Umbilical cord (tissue), 2 donors: ENCODE measurements around the gene ARF4. TPM values are rescaled to one million over a fixed set of nuclear protein-coding genes. Genes with fewer than 3 reads are reported as not detected.
"Not testable (repeated sequence)": the region's sequence is repeated elsewhere in the genome, so short reads cannot be mapped to it uniquely, and the experiment has no call there.

Source experiments
- DNase-seq: peaks from one replicate; pipeline ENCODE4 v3.0.0-alpha.2; 2015; ENCODE audit warnings: low spot score
- total RNA-seq: library from RNA; depleted of rRNA; stranded (reverse); fragments of >200 nt; gene quantifications from one replicate; pipeline ENCODE4 v1.2.3, GENCODE V29; 2014; ENCODE audit warnings: low replicate concordance; ENCODE audit not compliant: insufficient read depth

Gene ARF4
- total RNA-seq: 142 TPM

DNA sequence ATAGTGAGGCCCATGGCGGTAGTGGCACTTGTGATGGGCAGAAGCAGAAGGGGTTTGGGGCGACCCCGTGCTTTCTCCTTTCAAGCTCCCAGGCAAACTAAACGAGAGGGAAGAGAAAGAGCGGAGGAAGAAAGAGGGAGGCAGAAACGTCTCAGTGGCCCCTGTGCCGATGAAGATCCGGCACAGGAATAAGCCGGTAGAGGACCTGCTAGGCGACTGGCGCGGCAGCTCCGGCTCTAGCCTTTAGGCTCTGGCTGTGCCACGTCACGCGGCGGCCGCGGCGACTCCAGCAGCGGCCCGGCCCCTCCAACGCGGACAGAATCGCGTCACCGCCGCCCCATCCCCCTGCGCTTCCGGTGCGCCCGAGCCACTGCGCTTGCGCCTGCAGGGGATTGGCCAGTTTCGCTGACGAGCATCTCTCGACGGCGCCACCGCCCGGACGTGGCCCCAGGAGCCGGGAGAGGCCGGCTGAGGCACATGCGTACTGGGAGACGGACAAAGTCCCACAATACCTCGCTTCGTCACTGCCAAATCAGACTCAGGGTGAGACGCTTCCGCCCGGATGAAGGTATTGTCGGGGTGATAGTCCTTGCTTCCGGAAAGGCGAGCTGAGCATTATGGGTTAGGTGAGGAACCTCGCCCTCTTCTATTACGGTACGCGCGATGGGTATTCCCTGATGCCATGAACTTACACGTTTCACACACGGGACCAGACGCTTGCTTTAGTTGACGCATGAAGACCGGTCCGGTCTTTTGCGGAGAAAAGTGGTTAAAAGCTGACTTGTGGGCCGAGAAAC, at the start of gene ARF4:
ARF4 (minus strand) TSS at position 218 of the 797 bp plus-strand sequence; CDS start at position 14, 204 bp downstream.
- DNase-seq: peak; percentile 100

DNA sequence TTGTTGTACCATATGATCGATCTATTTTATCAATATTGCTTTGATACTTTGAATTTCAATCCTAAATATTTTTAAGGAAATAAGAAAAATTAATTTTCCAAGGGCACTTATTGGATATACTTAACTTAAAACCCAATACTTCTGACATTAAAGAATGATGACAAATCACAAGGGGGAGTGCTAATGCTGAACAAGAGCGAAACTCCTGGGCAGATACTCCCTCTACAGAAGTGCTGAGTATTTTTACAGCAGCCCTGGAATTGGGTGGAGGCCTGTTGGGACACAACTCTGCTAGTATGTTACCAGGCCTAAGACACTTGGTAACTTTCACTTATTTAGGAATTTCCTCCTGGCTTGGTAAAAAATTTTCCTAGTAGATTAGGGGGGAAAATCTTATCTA, 49.6 kb upstream of the ARF4 start:
- peak; percentile 64 for DNase-seq

DNA sequence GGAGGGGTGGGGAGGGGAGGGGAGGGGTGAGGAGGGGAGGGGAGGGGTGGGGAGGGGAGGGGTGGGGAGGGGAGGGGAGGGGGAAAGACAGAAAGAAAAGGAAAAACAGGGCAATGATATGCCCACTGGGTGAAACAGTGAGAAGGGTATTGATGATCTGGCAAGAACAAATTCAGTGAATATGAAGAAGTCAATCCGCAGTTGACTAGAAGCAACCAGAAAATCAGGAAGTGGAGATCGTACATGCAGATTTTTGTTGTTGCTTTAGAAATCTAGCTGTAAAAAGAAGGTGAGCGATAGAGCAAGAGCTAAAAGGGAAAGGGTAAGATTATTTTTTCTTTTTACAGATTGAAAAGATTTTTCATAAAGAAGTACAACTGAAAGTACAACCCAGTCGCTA, 47.6 kb upstream of the ARF4 start:
- no peak for DNase-seq

DNA sequence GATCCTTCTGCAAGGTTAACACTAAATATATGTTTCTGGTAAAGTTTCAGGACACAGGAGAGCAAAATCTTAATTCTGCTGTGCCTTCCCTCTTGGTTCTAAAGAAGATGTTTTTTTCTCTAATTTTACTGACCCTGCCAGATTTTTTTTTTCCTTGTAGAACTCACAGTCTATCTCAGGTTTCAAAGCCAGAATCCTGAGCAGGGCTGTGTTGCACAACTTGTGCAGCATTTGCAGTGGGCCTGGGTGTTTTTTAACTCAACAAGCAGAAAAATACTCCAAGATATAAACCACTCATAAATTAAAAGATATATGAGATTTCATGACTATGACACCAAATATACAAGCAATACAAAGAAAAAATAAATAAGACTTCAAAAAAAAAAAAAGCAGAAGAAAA, 40.2 kb upstream of the ARF4 start:
- peak; percentile 60 for DNase-seq

DNA sequence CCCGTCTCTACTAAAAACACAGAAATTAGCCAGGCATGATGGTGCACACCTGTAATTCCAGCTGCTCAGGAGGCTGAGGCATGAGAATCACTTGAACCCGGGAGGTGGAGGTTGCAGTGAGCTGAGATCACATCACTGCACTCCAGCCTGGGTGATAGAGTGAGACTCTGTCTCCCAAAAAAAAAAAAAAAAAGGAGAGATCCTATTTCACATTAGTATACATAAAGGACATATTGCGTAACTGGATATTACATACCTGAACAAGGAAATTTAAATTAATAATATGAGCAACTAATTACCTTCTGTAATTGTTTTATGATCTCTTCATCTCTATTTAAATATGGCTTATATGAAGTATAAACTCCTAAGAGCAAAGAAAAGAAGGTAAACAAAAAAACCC, 37.1 kb upstream of the ARF4 start:
- not testable (repeated sequence) for DNase-seq

DNA sequence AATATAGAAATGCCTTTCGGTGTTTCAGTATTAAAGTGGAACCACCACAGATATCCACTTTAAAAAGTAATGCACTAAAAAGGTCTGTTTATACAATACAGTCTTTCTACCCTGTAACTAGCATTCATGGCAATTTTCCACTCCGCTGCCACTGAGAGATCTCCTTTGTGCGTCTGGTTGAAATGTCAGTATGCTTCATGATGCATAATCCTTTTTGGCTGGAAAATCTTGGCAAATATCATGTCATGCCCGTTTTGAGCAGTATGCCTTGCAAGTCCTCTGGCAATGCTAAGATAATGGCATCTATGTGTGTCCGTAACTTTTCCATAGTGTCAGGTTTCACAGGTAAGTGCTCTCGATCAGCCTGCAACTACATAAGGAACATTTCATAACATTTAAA, 30.8 kb upstream of the ARF4 start:
- DNase-seq: no peak

DNA sequence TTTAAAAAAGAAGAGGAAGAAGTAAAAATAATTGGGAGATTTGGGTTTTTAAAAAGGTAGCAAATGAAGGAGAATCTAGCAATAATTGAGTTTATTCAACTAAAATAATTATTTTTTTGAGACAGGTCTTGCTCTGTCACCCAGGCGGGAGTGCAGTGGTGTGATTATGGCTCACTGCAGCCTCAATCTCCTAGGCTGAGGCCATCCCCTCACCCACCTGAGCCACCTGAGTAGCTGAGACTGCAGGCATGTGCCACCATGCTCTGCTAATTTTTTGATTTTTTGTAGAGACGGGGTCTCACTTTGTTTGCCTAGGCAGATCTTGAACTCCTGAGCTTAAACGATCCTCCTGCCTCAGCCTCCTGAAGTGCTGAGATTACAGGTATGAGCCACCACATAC, 27.7 kb upstream of the ARF4 start:
- no peak for DNase-seq

DNA sequence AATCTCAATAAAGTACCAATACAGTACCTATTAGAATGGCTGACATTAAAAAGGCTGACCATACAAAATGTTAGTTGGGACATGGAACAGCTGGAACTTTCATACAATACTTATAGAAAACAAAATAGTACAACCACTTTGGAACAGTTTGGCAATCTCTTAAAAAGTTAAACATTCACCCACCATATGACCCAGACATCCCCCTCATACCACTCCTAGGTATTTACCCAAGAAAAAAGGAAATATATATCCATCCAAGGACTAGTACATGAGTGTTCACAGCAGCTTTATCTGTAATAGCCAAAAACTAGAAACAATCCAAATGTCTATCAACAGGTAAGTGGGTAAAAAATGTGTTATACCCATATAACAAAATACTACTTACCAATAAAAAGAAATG, 25.2 kb upstream of the ARF4 start:
- DNase-seq: no peak

DNA sequence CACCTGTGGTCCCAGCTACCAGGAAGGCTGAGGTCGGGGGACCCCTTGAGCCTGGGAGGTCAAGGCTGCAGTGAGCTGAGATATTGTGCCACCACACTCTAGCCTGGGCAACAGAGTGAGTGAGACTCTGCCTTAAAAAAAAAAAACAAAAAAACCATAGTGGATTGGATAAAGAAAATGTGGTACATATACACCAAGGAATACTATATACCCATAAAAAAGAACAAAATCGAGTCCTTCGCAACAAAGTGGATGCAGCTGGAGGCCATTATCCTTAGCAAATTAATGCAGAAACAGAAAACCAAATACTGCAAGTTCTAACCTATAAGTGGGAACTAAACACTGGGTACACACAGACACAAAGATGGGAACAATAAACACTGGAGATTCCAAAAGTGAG, 20.6 kb upstream of the ARF4 start:
- no peak for DNase-seq

DNA sequence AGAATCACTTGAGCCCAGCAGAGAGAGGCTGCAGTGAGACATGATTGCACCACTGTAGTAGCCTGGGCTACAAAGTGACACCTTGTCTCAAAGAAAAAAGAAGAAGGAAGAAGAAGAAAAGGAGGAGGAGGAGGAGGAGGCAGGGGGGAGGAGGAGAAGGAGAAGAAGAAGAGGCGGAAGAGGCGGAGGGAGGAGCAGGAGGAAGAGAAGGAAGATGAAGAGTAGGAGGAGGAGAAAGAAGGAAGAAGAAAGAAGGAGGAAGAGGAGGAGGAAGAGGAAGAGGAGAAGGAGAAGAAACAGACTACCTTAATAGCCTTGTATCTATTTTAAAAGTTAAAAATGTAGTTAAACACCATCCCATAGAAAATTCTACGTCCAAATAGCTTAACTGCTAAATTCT, 19.1 kb upstream of the ARF4 start:
- no peak for DNase-seq

DNA sequence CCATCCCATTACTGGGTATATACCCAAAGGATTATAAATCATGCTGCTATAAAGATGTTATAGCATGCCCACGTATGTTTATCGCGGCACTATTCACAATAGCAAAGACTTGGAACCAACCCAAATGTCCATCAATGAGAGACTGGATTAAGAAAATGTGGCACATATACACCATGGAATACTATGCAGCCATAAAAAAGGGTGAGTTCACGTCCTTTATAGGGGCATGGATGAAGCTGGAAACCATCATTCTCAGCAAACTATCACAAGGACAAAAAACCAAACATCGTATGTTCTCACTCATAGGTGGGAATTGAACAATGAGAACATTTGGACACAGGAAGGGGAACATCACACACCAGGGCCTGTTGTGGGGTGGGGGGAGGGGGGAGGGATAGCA, 14.7 kb upstream of the ARF4 start:
- not testable (repeated sequence) for DNase-seq

DNA sequence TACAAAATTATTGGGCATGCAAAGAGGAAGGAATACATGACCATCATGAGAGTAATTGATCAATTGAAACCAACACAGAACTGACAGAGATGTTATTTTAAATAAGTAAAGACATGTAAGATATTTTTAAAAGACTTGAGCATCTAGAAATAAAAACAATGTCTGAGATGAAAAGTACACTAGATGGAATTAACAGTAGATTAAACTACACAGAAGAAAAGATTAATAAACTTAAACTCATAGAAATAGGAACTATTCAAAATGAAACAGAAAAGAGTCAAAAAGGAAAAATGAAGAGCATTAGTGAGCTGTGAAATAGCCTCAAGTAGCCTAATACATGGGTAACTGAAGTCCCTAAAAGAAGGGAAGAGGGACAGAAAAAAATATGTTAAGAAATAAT, 8.5 kb upstream of the ARF4 start:
- DNase-seq: no peak

DNA sequence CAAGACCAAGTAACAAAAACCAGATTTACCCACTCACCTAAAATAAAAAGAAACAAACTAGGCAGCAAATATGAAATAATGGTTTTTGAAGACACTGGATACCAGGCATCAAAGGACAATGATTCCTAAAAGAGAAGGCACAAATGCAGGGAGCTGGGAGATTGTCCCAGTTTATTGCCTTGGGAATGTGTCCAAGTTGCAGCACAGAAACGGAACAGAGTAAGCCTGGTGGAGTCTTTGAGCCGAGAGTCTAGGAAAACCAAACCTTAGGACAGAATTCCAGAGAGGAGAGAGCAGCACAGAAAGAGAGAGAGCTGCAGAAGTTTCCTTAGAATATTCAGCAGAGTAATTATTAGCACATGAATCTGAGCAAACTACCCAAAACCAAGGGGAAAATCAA, 7.8 kb upstream of the ARF4 start:
- peak; percentile 11 for DNase-seq

DNA sequence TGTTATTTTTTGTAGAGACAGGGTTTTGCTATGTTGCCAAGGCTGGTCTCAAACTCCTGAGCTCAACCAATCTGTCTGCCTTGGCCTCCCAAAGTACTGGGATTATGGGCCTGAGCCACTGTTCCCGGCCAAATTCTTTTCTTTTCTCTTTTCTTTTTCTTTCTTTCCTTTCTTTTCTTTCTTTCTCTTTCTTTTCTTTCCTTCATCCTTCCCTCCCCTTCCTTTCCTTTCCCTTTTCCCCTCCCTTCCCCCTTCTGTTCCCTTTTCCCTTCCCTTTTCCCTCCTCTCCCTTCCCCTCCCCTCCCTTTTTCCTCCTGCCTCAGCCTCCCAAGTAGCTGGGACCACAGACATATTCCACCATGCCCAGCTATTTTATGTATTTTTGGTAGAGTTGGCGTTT, 3.1 kb upstream of the ARF4 start:
- DNase-seq: no peak

DNA sequence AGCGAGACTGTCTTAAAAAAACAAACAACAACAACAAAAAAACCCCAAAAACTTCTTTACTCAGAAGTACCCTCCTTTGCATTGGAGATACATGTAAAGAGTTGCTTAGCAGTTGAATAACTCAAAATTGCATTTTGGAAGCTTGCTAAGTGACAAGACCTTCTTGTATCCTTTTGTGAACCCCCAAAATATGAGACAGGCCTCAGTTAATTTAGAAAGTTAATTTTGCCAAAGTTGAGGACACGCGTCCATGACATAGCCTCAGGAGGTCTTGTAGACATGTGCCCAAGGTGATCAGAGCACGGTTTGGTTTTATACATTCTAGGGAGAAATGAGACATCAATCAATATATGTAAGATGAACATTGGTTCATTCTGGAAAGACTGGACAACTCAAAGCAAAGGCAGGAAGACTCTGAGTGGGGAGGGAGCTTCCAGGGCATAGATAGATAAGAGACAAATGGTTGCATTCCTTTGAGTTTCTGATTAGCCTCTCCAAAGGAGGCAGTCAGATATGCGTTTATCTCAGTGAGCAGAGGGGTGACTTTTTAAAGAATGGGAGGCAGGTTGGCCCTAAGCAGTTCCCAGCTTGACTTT, 1.7 kb upstream of the ARF4 start:
- no peak for DNase-seq

DNA sequence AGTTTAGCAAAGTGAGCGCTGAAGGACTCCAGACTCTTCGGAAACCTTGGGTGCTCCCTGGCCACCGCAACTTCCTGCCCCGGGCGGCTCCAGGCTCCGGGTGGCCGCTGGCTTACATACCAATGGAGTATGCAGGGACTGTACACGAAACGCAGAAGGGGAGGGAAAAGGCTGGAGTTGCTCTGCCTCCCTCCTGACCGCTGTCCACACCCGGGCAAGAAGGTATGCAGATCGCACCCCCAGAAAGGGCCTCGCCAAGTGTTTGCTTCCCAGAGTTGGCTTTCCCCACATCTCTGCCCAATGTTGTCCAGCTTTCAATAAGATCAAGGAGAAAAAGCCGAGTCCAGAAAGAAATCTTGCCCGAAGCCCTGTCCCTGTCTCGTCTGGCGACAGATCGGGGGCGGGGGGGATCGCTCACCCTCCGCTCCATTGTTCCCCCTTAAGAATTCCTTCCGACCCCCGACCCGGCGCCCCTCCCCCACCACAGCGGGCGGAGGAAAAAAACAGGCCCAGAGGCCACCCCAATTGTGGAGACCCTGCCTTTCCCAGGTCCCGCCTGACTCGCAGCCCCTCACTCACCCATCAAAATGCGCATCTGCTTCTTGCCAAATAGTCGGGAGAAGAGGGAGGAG, 533 bp downstream of the ARF4 start:
- DNase-seq: peak; percentile 88

DNA sequence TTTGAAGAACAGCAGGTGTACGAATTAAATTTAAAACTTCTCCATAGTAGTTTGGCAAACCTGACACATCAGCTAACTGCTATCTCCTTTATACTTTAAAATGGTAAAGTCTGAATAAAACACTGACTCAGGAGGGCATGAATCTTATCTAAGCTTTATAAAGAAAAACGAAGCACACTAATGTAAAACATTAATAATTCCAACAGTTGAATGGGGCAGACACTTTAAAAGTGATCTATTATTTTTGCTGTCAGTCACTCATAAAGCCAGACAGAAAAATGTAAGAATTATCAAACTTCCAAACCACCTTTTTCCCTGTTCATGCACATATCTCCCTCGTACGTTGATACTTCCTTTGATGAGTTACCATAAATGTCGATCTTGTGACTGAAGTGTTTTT, 2.6 kb downstream of the ARF4 start:
- DNase-seq: no peak

DNA sequence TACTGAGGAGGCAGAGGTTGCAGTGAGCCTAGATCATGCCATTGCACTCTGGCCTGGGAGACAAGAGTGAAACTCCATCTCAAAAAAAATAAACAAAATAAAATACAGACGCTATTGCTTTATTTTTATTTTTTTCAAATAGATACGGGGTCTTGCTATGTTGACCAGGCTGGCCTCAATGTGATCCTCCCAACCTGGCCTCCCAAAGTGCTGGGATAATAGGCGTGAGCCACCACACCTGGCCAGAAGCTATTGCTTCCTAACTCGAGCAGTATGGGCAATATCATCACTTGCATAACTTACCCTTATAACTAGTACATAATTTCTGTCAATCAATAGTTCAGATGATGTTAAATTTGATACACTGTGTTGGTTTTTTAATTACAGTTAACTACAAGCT, 3.0 kb downstream of the ARF4 start:
- no peak for DNase-seq

DNA sequence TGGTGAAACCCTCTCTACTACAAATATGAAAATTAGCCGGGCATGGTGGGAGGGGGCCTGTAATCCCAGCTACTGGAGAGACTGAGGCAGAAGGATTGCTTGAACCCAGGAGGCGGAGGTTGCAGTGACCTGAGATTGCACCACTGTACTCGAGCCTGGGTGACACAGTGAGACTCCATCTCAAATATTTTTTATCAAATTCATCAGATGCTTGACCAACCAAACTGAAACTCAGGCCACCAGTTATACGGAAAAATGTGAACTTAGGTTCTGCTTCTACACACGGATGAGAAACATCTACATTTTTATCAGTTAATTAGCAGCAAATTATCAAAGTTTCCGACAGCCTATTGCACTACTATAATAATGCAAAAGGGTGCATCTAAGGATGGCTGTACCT, 4.8 kb downstream of the ARF4 start:
- DNase-seq: no peak

DNA sequence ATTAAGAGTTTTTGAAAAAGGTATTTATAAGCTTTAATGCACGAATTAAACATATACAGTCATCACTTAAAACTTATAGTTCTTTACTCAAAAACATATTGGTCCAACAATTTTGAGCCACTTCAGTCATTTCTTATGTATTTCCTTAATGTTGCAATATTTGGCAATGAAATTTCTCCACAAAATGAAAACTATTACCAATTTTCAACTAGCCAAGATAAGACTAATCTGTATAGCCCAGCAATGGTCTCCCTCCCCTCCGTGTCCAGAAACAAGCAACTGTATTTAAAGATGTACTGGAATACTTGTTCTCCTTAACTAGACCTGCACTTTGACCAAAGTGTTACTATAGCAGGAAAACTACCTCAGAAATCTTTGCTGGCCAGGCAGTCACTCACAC, 9.2 kb downstream of the ARF4 start:
- no peak for DNase-seq

DNA sequence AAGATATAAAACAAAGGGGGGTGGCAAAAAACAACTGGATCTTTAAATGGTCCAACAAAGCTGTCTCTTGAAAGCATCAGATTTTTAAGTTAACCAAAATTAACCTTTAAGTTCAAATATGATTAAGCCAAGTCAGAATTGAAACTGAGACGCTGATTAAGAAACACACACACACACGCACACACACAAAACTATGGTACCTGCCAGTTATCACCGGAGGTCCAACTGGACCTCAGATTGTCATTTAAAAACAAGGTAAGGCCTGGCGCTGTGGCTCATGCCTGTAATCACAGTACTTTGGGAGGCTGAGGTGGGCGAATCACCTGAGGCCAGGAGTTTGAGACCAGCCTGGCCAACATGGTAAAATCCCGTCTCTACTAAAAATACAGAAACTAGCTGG, 10.4 kb downstream of the ARF4 start:
- no peak for DNase-seq

DNA sequence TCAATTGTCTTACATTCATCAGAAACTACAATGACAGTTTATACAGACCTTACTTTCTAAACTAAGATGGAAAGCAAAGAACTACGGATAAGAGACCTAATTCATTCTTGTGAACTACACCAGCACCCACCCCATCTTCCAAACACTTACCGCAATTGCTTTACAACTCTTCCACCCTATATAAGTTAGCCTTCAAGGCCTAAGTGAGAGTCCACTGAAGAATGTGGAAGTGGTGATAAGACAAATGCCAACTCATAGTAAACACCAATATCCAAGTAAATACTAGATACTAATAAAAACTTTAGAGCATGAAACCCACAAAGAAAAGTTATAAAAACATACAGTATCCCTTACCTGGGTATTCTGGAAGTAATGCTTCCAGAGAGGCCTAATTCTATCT, 13.6 kb downstream of the ARF4 start:
- DNase-seq: no peak
